T-cell (primary cell): ENCODE results near the gene TMEM128. TPM values are rescaled to one million over a fixed set of nuclear protein-coding genes. Genes with fewer than 3 reads are reported as not detected.
A peak's percentile ranks its signal among the peaks of the same experiment; 100 is the strongest.

Experiments
- ATAC-seq, 4 experiments: fragments of 200-7000 bp in 3 of 4; fragments of 150-1000 bp in 1 of 4; cut with Tn5 transposase; replicated peaks in 1 of 4; 1 replicate in 3 of 4; 2 replicates in 1 of 4; pipeline ENCODE4 v1.10.0; 2021; ENCODE audit warnings: moderate library complexity in 3 of 4, mild to moderate bottlenecking in 2 of 4, moderate number of reproducible peaks in 1 of 4
- CTCF ChIA-PET, 2 donors: fragments of 300-600 bp; sonication (Branson Sonifier 250); formaldehyde crosslinking; loops; one replicate each; lab custom pipeline; 2022; ENCODE audit warnings: antibody characterized with exemption in 2 of 2; lab: Charles Lee
- POLR2A ChIA-PET, 2 donors: fragments of 300-600 bp; sonication (Branson Sonifier 250); formaldehyde crosslinking; loops; one replicate each; lab custom pipeline; 2022; ENCODE audit warnings: antibody characterized with exemption in 2 of 2; lab: Charles Lee
- DNase-seq, 35 experiments: peaks; one replicate each; pipeline versions ENCODE4 v3.0.0 to v3.0.0-alpha.2; 2013 to 2023
- H3K27ac ChIP-seq: one replicate; pipeline ENCODE4 v1.5.1; 2013; ENCODE audit warnings: low read length
- H3K27me3 ChIP-seq, 2 experiments: replicated peaks in 1 of 2; 1 replicate in 1 of 2; 2 replicates in 1 of 2; pipeline versions ENCODE4 v1.6.1 to v1.7.0; 2013; ENCODE audit warnings: low read length in 1 of 2, mixed read lengths in 1 of 2; ENCODE audit not compliant: control insufficient read depth in 2 of 2, insufficient read depth in 2 of 2; ENCODE audit errors: extremely low read depth in 1 of 2
- H3K36me3 ChIP-seq, 2 donors: 1 replicate in 1 of 2; 2 replicates in 1 of 2; pipeline versions ENCODE4 v1.6.1 to v1.7.0; 2013; ENCODE audit warnings: low read length in 1 of 2; ENCODE audit not compliant: control insufficient read depth in 2 of 2, insufficient read depth in 1 of 2; ENCODE audit errors: extremely low read depth in 1 of 2
- H3K4me1 ChIP-seq, 2 experiments: 1 replicate in 1 of 2; 2 replicates in 1 of 2; pipeline versions ENCODE4 v1.6.1 to v1.7.0; 2013; ENCODE audit warnings: low read length in 2 of 2, mixed read lengths in 1 of 2; ENCODE audit not compliant: insufficient read depth in 2 of 2, control insufficient read depth in 1 of 2; ENCODE audit errors: extremely low read depth in 1 of 2
- H3K4me3 ChIP-seq, 2 donors: 1 replicate in 1 of 2; 2 replicates in 1 of 2; pipeline versions ENCODE4 v1.5.1 to v1.7.0; 2013; ENCODE audit warnings: mild to moderate bottlenecking in 2 of 2, low read length in 1 of 2, moderate library complexity in 1 of 2; ENCODE audit not compliant: control insufficient read depth in 1 of 2; ENCODE audit errors: extremely low read depth in 1 of 2
- H3K9me3 ChIP-seq: 2 replicates; pipeline ENCODE4 v1.7.0; 2013
- H3K27ac Mint-ChIP-seq, 2 donors: one replicate each; pipeline ENCODE4 v1.8.0; 2020 to 2021; ENCODE audit warnings: mild to moderate bottlenecking in 2 of 2, mixed read lengths in 2 of 2
- H3K27me3 Mint-ChIP-seq, 2 donors: one replicate each; pipeline ENCODE4 v1.8.0; 2021 to 2022; ENCODE audit warnings: mixed read lengths in 2 of 2
- H3K36me3 Mint-ChIP-seq: one replicate; pipeline ENCODE4 v1.8.0; 2021; ENCODE audit warnings: mixed read lengths
- H3K4me1 Mint-ChIP-seq, 3 donors: one replicate each; pipeline ENCODE4 v1.8.0; 2020 to 2022; ENCODE audit warnings: mixed read lengths in 3 of 3, mild to moderate bottlenecking in 1 of 3
- H3K4me3 Mint-ChIP-seq, 3 donors: one replicate each; pipeline ENCODE4 v1.8.0; 2020 to 2022; ENCODE audit warnings: mild to moderate bottlenecking in 3 of 3, mixed read lengths in 3 of 3, moderate library complexity in 3 of 3
- H3K9me3 Mint-ChIP-seq, 3 donors: one replicate each; pipeline ENCODE4 v1.8.0; 2020 to 2022; ENCODE audit warnings: mixed read lengths in 3 of 3
- WGBS: methylation state at CpG from one replicate; pipeline ENCODE4 v1.1.5; 2013; ENCODE audit warnings: missing lambda C conversion rate; ENCODE audit not compliant: insufficient coverage; 5-methylcytosine and 5-hydroxymethylcytosine counted together
- total RNA-seq, 35 experiments: library from RNA in 6 of 35; stranded (reverse) in 6 of 35; fragments of 120-200 nt in 1 of 35; gene quantifications; one replicate each; pipeline versions ENCODE4 v1.2.1 to v1.2.4 and lab custom pipeline; 2013 to 2026

TMEM128 gene, protein sequence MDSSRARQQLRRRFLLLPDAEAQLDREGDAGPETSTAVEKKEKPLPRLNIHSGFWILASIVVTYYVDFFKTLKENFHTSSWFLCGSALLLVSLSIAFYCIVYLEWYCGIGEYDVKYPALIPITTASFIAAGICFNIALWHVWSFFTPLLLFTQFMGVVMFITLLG
- total RNA-seq = 10 to 100 TPM in 4 of 5 donors, 1 to 10 TPM in 1; 9.9 to 22.8 (median 16.7) TPM
- total RNA-seq (2013) = 24.7 TPM
- 10.2 to 31.6 (median 19.1) reads per million in 29 experiments for total RNA-seq (lab: John Stamatoyannopoulos, UW)

DNA sequence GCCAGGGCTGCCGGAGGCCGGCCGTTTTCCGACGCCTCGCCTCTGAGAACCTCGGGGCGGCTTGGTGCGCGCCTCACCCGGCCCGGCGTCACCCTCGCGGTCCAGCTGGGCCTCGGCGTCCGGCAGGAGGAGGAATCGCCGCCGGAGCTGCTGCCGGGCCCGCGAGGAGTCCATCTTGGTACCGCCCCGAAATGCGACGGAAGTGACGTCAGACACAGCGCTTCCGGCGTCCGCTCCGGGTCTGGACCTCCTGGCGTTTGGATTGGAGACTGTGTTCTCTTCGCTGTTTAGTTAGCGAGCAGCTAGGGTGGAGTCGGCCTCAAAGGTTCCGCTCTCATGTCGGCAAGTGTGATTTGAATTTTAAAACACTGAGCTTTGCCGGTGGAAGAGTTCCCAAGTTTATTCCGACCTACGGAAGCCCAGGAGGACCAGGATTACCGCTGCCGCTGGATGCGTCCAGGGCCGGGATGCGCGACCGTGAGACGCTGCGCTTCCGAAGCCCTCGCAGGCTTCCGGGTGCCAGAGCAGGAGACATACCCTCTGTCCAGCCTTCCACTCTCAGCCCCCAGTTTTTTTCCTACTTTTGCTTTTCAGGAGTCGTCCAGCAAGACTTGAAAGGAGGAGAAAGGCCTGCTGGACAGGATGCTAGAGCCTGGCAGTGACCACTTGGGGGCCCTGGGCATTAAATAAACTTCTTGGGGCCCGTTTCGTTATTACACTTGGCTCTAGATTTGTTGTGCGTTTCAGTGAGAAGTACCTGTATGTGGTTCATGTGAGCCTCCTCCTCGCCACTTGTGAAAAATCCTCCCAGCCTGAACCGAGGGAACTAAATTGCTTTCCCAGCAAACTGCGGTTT is at the start of gene TMEM128:
TSS of gene TMEM128 (minus strand) at position 195 of the 856 bp plus-strand sequence. CDS start at position 174, 21 bp downstream.
- DNase-seq = peak; percentile 80 to 96 (median 90)
- Mint-ChIP-seq H3K36me3 (peaks cover 18% of the 10 kb centered on the region), H3K9me3 (no peaks in the 10 kb centered on the region), H3K27ac (peak within 1 kb of the TSS; percentile 97), H3K4me1 (peaks cover 35 to 40% (median 40%) of the 10 kb centered on the region in 3 donors), H3K27me3 (no peaks in the 10 kb centered on the region), H3K4me3 (peak within 1 kb of the TSS; percentile 94 to 97 (median 96))
- peak within 1 kb of the TSS; percentile 94 to 97 for H3K4me3 ChIP-seq
- peaks cover 6 to 13% of the 10 kb centered on the region in 2 experiments for H3K4me1 ChIP-seq
- ChIA-PET POLR2A (interaction anchor here (0.6 to 0.8 kb wide), 4 partner anchors 12 to 188 kb away, joined by 3 to 8 read pairs (median 4); no protein-coding TSS in a partner anchor), CTCF (interaction anchor here (0.5 to 1.7 kb wide), 8 partner anchors 10 to 188 kb away, joined by 3 to 6 read pairs (median 4); no protein-coding TSS in a partner anchor)
- peak; percentile 94 to 98 (median 96) for ATAC-seq
- H3K36me3 ChIP-seq = peaks cover 2 to 24% of the 10 kb centered on the region in 2 donors
- WGBS = 2% methylated on average over 55 of the region's 62 CpGs
- no peaks in the 10 kb centered on the region for H3K27me3 ChIP-seq
- peak within 1 kb of the TSS; percentile 95 for H3K27ac ChIP-seq
- no peaks in the 10 kb centered on the region for H3K9me3 ChIP-seq

DNA sequence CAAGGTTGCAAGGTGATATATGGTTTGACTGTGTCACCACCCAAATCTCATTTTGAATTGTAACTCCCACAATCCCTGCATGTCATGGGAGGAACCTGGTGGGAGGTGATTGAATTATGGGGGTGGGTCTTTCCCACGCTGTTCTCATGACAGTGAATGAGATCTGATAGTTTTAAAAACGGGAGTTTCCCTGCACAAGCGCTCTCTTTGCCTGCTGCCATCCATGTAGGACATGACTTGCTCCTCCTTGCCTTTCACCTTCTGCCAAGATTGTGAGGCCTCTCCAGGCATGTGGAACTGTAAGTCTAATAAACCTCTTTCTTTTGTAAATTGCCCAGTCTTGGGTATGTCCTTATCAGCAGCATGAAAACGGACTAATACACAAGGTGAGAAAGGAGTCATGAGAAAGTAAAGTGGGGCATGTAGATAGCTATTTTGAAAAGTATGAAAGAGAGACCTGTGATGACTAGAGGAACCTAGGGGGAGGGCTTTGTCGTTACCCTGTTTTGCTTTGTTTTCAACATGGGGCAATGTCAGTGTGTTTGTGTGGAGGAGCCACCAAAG is 48.3 kb upstream of the TMEM128 start:
- Mint-ChIP-seq H3K4me3 (no peak overlapping the region), H3K27me3 (no peaks in the 10 kb centered on the region), H3K36me3 (peaks cover 27% of the 10 kb centered on the region), H3K4me1 (peaks cover 53 to 63% (median 60%) of the 10 kb centered on the region in 3 donors), H3K27ac (no peak overlapping the region), H3K9me3 (no peaks in the 10 kb centered on the region)
- WGBS = 100% methylated on average over 3 of the region's 5 CpGs
- no peaks in the 10 kb centered on the region for H3K9me3 ChIP-seq
- POLR2A ChIA-PET = no interaction called here
- CTCF ChIA-PET = no interaction called here
- no peak overlapping the region for H3K4me3 ChIP-seq
- H3K4me1 ChIP-seq = peaks cover 2 to 4% of the 10 kb centered on the region in 2 experiments
- ATAC-seq (no peak), DNase-seq (no peak)
- H3K27me3 ChIP-seq = no peaks in the 10 kb centered on the region
- no peak overlapping the region for H3K27ac ChIP-seq
- peaks cover 10 to 27% of the 10 kb centered on the region in 2 donors for H3K36me3 ChIP-seq

DNA sequence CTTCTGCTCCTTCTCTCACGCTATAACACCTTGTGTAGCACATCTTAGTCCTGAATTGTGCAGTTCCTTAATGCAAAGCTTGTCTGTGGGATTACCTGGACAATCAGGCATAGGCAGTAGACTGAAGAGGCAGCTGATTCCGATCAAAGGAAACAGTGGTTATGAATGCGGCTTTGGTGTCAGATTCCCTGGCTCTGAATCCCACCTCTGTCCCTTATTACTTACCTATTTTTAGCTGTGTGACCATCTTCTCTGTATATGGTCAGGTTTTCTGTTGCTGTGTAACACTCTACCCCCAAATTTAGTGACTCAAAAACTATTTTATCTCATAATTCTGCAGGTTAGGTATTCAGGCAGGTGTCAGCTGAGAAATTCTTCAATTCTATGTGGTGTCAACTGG is 45.3 kb upstream of the TMEM128 start:
- no peaks in the 10 kb centered on the region for H3K27me3 Mint-ChIP-seq
- Histone ChIP-seq H3K36me3 (peaks cover 10 to 15% of the 10 kb centered on the region in 2 donors), H3K4me3 (no peak overlapping the region), H3K27ac (no peak overlapping the region), H3K9me3 (no peaks in the 10 kb centered on the region), H3K4me1 (peaks cover 12 to 27% of the 10 kb centered on the region in 2 experiments), H3K27me3 (no peaks in the 10 kb centered on the region)
- no peaks in the 10 kb centered on the region for H3K9me3 Mint-ChIP-seq
- no peak for DNase-seq
- ATAC-seq = no peak
- H3K4me3 Mint-ChIP-seq = no peak overlapping the region
- peaks cover 62 to 67% (median 67%) of the 10 kb centered on the region in 3 donors for H3K4me1 Mint-ChIP-seq
- WGBS = no CpG with 5 or more reads among the region's 3 CpGs
- H3K27ac Mint-ChIP-seq = no peak overlapping the region
- peaks cover 21% of the 10 kb centered on the region for H3K36me3 Mint-ChIP-seq
- CTCF ChIA-PET = interaction anchor here in 1 of 2 donors (1.0 kb wide), 1 partner anchor 33 kb away, joined by 3 read pairs; no protein-coding TSS in a partner anchor
- POLR2A ChIA-PET = no interaction called here

DNA sequence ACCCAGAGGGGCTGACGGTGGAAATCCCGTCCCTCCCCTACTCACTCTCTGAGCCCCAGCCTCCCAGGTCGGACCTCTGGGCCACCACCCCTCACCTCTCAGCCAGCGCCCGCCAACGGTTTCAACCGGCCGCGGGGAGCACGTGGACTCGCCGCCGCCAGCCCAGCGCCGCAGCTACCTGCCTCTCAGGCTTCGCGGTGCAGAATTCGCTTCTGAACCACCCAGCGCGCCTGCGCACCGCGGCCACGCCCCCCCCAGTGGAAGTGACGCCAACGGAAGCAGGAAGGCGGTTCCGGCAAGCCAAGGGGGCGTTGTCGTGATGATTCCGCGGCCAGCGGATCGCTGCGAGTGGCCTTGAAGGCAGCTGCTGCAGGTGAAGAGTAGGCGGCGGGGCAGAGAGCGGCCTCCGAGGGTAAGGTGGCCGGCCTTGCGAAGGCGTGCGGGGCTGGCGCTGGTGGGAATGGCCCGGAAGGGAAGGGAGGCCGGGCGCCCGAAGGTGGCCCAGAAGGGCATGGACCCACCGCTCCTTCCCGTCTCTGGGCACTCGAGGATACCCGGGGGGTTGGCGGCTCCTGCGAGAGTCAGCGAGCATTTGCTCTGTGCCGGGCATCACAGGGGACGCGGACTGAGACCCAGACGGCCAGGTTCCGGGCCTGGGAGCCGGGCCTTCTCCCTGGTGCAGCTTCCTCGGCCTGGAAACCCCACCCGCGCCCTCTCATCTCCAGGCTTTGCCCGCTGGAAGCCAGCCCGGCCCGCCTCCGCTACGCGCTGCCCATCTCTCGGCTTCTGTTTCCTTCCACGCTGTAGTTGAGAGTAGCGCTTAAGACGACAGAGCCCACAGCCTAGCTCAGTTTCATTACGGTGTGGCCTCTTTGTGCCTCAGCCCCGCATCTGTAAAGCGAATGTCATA is 42.2 kb upstream of the TMEM128 start, which contains the start of the genes LYAR and ZBTB49:
TSS of gene LYAR (minus strand) at position 214 of the 910 bp plus-strand sequence. CDS start 6,412 bp downstream, outside the sequence.
TSS of gene ZBTB49 (plus strand) at position 311 of the 910 bp plus-strand sequence. CDS start 9,695 bp downstream, outside the sequence.
- POLR2A ChIA-PET = no interaction called here
- H3K4me3 Mint-ChIP-seq = peak within 1 kb of the TSS; percentile 92 to 98 (median 96)
- H3K27me3 ChIP-seq = no peaks in the 10 kb centered on the region
- peaks cover 5 to 23% of the 10 kb centered on the region in 2 donors for H3K36me3 ChIP-seq
- H3K4me1 Mint-ChIP-seq = peaks cover 63 to 73% (median 68%) of the 10 kb centered on the region in 3 donors
- H3K27ac ChIP-seq = peak within 1 kb of the TSS; percentile 27
- no peaks in the 10 kb centered on the region for H3K27me3 Mint-ChIP-seq
- H3K4me3 ChIP-seq = peak within 1 kb of the TSS; percentile 61 to 92
- peak within 1 kb of the TSS; percentile 78 to 86 for H3K27ac Mint-ChIP-seq
- H3K9me3 Mint-ChIP-seq = no peaks in the 10 kb centered on the region
- ATAC-seq = peak; percentile 96 to 97 (median 96)
- under 1% methylated on average over 74 of the region's 77 CpGs for WGBS
- CTCF ChIA-PET = interaction anchor here in 1 of 2 donors (1.7 kb wide), 1 partner anchor 30 kb away, joined by 5 read pairs; no protein-coding TSS in a partner anchor
- peaks cover 20% of the 10 kb centered on the region for H3K36me3 Mint-ChIP-seq
- DNase-seq = peak; percentile 90 to 99 (median 95)
- no peaks in the 10 kb centered on the region for H3K9me3 ChIP-seq
- peaks cover 12 to 42% of the 10 kb centered on the region in 2 experiments for H3K4me1 ChIP-seq

DNA sequence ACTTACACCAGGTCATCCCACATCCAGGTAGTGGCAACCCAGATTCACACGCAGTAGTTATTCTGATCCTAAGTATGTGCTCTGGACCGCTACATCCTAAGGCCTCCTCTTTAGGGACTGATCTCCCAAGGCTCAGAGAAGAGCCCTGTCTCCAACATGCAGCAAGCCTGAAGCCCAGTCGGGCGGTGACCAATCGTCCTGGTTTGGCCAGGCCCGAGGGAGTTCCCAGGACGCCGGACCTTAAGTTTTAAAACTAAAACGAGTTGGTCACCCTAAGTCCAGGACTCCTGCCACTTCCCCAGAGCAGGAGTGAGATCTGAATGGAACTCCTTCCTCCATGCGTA is 41.5 kb upstream of the TMEM128 start:
- DNase-seq (no peak), ATAC-seq (peak in 3 of 4 experiments; percentile 2 to 5 (median 3))
- Histone ChIP-seq H3K4me1 (peaks cover 12 to 42% of the 10 kb centered on the region in 2 experiments), H3K4me3 (peak overlapping the region; percentile 61 to 92), H3K27ac (peak overlapping the region; percentile 25), H3K9me3 (no peaks in the 10 kb centered on the region), H3K27me3 (no peaks in the 10 kb centered on the region), H3K36me3 (peaks cover 6 to 29% of the 10 kb centered on the region in 2 donors)
- Mint-ChIP-seq H3K4me3 (peak overlapping the region; percentile 92 to 98 (median 96)), H3K4me1 (peaks cover 56 to 72% (median 69%) of the 10 kb centered on the region in 3 donors), H3K36me3 (peaks cover 20% of the 10 kb centered on the region), H3K9me3 (no peaks in the 10 kb centered on the region), H3K27ac (peak overlapping the region; percentile 78 to 86), H3K27me3 (no peaks in the 10 kb centered on the region)
- CTCF ChIA-PET = no interaction called here
- 0% methylated on average over 7 of the region's 10 CpGs for WGBS
- POLR2A ChIA-PET = no interaction called here
